GM04504 (cell line): ENCODE data around the gene GADD45GIP1.
"Not testable (repeated sequence)": the region's sequence is repeated elsewhere in the genome, so short reads cannot be mapped to it uniquely, and the experiment has no call there.

Experiments used
- DNase-seq: peaks from one replicate; pipeline ENCODE4 v3.0.0-alpha.2; 2012; ENCODE audit warnings: low read depth

Gene GADD45GIP1

GRCh38 chr19:12939975-12940423 is 17.0 kb downstream of the GADD45GIP1 start:
- no peak for DNase-seq

GRCh38 chr19:12938779-12939601 is 18.0 kb downstream of the GADD45GIP1 start:
- no peak for DNase-seq

DNA sequence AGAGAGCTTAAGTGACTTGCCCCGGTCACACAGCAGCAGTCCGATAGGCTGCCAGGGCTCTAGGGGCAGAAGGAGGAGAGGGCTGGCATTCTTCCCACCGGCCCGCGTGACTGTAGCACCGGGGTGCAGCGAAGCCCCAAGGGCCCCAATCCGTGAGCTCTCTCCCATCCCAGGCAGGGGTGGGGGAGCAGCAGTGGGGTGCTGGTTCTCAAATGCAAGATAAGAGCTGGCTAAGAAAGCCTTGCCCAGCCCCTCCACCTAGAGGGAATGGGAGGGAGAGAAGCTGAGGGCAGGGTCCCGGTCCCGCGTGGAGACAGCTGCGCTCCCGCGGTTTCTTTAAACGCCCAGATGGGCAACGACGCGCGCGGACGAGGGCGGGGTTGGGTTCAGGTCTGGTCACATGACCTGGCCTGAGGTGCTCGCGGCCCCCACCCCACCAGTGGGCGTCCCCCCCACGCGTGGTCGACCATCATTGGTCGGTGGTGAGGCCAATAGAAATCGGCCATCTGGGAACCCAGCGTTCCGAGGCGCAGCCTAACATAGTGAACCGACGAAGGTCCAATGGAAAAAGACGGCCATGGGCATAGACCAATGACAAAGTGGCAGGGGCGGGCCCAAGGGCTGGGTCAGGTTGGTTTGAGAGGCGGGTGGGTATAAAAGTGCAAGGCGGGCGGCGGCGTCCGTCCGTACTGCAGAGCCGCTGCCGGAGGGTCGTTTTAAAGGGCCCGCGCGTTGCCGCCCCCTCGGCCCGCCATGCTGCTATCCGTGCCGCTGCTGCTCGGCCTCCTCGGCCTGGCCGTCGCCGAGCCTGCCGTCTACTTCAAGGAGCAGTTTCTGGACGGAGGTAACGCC is 18.9 kb downstream of the GADD45GIP1 start, which contains the start of gene CALR:
CALR (plus strand) TSS at position 683 of the 852 bp plus-strand sequence; CDS start at position 754, 71 bp downstream.
- peak; percentile 99 for DNase-seq

GRCh38 chr19:12937093-12937926 is 19.7 kb downstream of the GADD45GIP1 start:
- no peak for DNase-seq

DNA sequence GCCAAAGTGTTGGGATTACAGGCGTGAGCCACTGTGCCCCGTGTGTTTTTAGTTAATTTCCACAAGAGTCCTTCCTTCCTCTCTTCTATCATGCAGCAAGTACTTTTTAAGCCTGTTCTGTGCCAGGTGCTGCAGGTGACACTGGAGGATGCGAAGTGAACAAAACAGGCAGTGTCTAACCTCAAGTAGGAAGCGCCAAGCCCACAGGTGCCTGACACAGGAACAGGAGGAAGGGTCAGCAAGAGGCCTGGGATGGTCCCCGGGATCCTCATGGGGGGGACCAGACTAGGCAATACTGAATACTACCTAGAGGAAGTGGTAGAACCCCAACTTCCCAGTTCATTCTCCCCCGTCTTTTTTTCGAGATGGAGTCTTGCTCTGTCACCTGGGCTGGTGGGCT is 20.4 kb downstream of the GADD45GIP1 start:
- no peak for DNase-seq

DNA sequence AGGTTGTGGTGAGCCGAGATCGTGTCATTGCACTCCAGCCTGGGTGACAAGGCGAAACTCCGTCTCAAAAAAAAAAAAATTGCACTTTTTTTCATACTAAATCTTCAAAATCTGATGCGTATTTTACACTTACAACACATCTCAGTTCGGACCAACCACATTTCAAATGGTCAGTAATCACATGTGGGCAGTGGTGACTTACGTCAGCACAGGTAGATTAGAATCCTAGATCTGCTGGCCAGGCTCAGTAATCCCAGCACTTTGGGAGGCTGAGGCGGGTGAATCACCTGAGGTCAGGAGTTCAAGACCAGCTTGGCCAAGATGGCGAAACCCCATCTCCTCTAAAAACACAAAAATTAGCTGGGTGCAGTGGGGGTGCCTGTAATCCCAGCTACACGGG is 22.0 kb downstream of the GADD45GIP1 start:
- no peak for DNase-seq

GRCh38 chr19:12933287-12934072 is 23.5 kb downstream of the GADD45GIP1 start, which contains the start of gene FARSA:
FARSA (minus strand) TSS chr19:12933711; CDS start chr19:12933696, 15 bp downstream.
- peak; percentile 76 for DNase-seq

DNA sequence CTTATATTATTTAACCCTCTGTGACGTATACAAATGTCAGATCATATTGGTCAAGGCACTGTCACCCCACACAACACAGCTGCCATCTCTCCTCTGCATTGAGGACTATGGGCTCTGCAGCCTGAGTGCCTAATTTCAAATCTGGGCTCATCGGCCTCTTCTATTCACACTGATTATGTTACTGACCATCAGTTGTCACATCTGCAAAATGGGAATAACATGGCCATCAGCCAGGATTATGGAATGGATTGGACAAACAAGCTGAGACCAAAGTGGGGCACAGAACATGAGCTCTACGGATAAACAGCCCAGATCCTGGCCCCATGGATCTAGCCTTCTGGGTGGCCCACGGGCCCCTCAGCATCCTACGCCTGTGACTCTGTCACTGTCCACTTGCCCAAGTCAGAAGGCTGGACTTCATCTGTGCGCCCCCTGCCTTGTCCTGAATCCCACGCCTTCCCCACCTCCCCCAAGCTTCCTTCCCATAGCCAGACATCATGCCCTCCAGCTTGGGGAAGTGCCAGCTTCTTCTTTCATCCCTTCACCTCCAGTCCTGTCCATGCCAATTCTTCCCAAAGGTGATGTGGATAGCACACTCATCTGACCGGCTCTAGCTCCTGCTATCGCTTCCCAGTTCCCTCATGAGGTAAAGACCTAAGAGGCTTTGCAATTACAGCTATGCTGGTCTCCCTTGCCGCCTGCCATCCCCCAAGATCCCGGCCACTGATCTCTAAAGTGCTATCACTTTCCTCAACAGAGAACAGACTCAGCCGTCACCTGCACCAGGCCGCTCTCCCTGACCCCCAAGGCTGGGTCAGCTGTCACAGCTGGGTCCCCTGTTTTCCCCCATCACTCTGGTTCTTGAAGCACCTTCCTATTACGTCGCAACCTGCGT is 24.4 kb downstream of the GADD45GIP1 start:
- no peak for DNase-seq

DNA sequence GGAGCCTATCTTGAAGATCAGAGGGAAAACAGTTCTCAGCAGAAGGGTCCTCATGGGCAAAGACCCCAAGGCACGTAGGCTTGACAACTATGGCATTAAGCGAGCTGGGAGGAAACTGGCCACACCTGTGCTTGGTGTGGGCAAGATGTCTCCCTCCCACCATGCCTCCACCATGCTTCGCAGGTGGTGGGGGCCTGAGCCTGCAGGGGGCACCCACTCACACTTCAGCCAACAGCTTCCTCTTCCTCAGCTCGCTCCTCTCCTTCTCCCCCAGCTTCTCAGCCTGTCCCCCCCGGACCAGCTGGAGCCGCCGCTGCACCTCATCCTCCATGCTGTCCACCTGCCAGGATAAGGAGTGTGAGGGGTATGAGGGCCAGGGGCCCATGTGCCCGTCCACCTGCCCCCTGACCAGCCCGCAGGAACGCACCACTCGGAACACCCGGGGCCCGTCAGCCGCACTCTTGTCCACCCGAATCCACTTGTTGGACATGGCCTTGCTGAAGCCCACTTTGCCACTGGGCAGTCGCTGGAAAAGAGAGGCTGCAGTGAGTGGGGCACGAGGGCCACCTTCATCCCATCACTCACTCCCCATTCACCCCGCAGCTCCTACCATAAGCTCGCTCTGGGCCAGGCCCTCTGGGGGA is 26.9 kb downstream of the GADD45GIP1 start:
- no peak for DNase-seq

GRCh38 chr19:12924621-12925310 is 32.3 kb downstream of the GADD45GIP1 start:
- no peak for DNase-seq

- no peak for DNase-seq
Observed at GRCh38 chr19:12922959-12923358, 34.1 kb downstream of the GADD45GIP1 start.

DNA sequence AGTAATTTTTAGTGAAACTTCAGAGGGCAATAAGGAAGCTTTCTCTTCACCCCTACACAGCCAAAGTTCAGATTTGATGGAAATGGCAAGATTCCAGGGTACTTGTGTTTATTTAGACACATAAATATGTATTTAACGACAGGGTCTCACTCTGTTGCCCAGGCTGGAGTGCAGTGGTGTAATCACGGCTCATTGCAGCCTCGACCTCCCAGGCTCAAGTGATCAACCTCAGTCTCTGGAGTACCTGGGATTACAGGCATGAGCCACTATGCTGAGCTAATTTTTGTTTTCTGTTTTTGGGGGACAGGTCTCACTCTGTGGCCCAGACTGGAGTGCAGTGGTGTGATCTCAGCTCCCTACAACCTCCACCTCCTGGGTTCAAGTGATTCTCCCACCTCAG is 36.0 kb downstream of the GADD45GIP1 start:
- no peak for DNase-seq

- DNase-seq: no peak
Observed at GRCh38 chr19:12918253-12918652, 38.8 kb downstream of the GADD45GIP1 start.

GRCh38 chr19:12915860-12916259 is 41.2 kb downstream of the GADD45GIP1 start:
- DNase-seq: not testable (repeated sequence)

DNA sequence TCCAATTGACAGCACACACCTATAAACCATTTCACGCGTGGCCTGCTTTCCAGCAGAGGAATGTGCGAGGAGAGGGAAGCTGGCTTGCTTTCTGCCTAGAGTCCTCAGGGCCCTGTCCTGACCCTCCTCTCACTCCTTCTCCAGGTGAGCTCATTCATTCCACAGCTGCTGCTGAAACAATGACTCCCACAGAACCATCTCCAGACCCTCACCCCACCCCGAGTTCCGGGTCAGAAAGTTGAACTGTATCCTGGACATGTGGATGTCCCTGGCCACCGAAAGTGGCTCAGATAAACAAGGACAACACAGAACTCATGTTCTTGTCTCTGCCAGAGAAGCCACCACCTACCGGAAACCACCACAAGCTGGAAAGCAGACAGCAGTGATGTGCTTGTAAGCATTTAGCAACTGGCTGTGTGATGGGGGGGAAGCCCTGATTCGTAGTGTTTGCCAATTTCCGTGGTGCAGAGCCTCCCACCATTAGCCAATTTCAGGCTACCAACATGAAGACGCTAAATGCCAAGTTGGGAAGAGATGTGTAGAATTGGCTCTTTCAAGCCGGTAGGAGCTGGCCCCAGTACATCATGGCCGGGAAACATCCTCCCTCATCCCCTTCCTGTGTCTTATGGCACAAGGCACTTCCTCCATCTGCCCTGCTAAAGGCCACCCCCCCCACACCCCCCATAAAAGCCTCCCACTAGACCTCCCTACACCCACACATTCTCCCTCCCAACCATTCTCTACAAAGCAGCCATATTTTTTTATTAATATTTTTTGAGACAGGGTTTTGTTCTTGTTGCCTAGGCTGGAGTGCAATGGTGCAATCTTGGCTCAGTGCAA is 43.0 kb downstream of the GADD45GIP1 start:
- peak; percentile 28 for DNase-seq

DNA sequence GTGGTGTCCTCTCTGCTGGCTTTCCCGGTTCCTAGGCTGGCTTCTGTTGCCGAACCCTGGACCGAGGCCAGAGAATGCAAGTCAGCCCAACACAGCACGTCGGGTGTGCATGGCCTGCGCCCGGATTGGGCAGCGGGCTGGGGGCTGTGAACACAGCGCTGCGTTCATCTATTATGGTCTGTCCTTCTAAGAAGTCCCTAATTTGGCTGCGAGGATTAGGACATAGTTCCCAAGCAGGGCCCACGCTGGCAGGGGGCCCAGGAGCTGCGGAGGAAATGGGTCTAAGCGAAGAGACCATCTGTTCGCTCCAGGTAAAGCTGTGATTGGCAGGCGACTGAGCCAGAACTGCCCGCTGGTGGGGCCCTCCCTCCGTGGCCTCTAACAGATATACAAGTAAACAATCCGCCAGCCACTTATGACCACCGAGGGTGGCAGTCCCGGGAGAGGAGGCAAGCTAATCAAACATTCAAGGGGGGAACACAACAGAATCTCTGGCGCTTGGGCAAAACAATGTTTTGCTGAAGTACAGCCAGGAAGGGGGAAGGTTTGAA is 43.9 kb downstream of the GADD45GIP1 start:
- DNase-seq: peak; percentile 24

DNA sequence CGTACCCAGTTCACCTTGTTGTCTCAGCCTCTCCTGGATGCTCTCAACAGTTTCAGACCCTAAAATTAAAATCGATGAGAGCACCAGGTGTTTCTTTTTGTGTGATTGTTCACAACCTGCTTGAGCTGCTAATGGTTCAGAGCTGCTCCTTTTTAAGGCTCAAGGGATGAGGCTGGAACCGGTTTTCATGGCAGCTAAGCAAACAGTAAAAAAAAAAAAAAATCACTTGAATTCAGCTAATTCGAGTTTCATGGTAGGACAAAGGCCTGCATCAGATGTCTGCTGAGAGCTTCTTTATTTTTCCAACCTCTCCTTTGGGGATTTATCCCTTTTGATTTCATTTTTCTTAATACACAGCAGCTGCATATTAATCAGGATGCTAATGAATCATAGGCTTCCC is 44.5 kb downstream of the GADD45GIP1 start:
- no peak for DNase-seq

GRCh38 chr19:12907166-12907565 is 49.9 kb downstream of the GADD45GIP1 start:
- no peak for DNase-seq
